T47D (cell line): ENCODE data around the gene IMPA2.
"Not testable (repeated sequence)": the region's sequence is repeated elsewhere in the genome, so short reads cannot be mapped to it uniquely, and the experiment has no call there.

Experiments
- DNase-seq, 2 experiments: peaks; one replicate each; pipeline versions ENCODE4 v3.0.0 to v3.0.0-alpha.2; 2011 to 2012; ENCODE audit warnings: low read depth in 1 of 2, low spot score in 1 of 2
- JUND ChIP-seq: IDR thresholded peaks from 2 replicates; pipeline ENCODE4 v1.6.1; 2012; ENCODE audit warnings: low read depth
- in situ Hi-C: cut with HindIII; loops from 2 replicates; pipeline ENCODE4 v1.10.0; 2016; ENCODE audit warnings: low sequenced_read_pairs, low pct_unique_long_range_greater_than_20kb

Gene IMPA2

GRCh38 chr18:12076424-12077140 is 95.3 kb downstream of the IMPA2 start:
- peak; percentile 32 to 58 for DNase-seq
- in situ Hi-C loops: no loop called here

DNA sequence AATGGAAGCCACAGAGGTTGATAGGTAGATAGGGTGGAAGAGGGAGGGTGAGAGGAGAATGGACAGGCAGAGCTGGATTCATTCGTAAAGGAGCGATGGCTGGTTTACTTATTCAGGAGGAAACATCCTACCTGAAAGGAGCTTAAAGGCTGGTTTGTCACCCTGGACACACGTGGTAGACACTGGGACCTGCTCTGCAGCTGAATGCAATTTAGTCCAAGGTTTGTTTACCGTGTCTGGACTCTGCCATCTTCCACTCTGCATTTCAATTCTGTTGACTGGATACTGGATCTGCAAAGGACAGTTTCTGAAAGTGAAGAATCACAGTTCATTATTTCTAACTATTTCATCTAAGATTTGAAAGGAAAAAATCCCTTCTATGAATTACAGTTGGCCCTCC is 96.7 kb downstream of the IMPA2 start:
- DNase-seq, in situ Hi-C loops: not testable (repeated sequence)

More at GRCh38 chr18:12076424-12077140, 95.3 kb downstream of the IMPA2 start:
- no peak for TF ChIP-seq JUND

GRCh38 chr18:12079491-12080237 is 98.4 kb downstream of the IMPA2 start:
- TF ChIP-seq JUND: no peak
- in situ Hi-C loops: no loop called here
- DNase-seq: no peak
